ENCODE measurements around the gene TMEM198.

TMEM198 gene

GRCh38 chr2:219533930-219534661 lies 9.7 kb upstream of the TMEM198 start:
- no peak for TF ChIP-seq CTCF (IDR thresholded peaks at IDR 0.05; ENCODE audit: low read depth, low read length)
- no peak for DNase-seq (ENCODE audit: low read depth in 2 of 2)
- H3K4me3 ChIP-seq (replicated peaks in 1 of 2; ENCODE audit: low read depth in 2 of 2, low read length in 2 of 2), result no peak overlapping the region

GRCh38 chr2:219536425-219536824 lies 7.4 kb upstream of the TMEM198 start:
- DNase-seq (ENCODE audit: low read depth in 2 of 2), result no peak
- TF ChIP-seq CTCF (IDR thresholded peaks at IDR 0.05; ENCODE audit: low read depth, low read length), result no peak
- H3K4me3 ChIP-seq (replicated peaks in 1 of 2; ENCODE audit: low read depth in 2 of 2, low read length in 2 of 2), result no peak overlapping the region

- DNase-seq (ENCODE audit: low read depth in 2 of 2), result no peak
- TF ChIP-seq CTCF (IDR thresholded peaks at IDR 0.05; ENCODE audit: low read depth, low read length), result no peak
- no peak overlapping the region for H3K4me3 ChIP-seq (replicated peaks in 1 of 2; ENCODE audit: low read depth in 2 of 2, low read length in 2 of 2)
Measured at GRCh38 chr2:219536967-219537366, 6.9 kb upstream of the TMEM198 start.

GRCh38 chr2:219537657-219538488 lies 6.0 kb upstream of the TMEM198 start:
- peak; percentile 1 for TF ChIP-seq CTCF (IDR thresholded peaks at IDR 0.05; ENCODE audit: low read depth, low read length)
- H3K4me3 ChIP-seq (replicated peaks in 1 of 2; ENCODE audit: low read depth in 2 of 2, low read length in 2 of 2), result no peak overlapping the region
- peak in 1 of 2 donors; percentile 26 for DNase-seq (ENCODE audit: low read depth in 2 of 2)

GRCh38 chr2:219538504-219538951 lies 5.3 kb upstream of the TMEM198 start:
- no peak for TF ChIP-seq CTCF (IDR thresholded peaks at IDR 0.05; ENCODE audit: low read depth, low read length)
- peak in 1 of 2 donors; percentile 40 for DNase-seq (ENCODE audit: low read depth in 2 of 2)

GRCh38 chr2:219538956-219539788 lies 4.7 kb upstream of the TMEM198 start:
- no peak overlapping the region for H3K4me3 ChIP-seq (replicated peaks in 1 of 2; ENCODE audit: low read depth in 2 of 2, low read length in 2 of 2)
- no peak for DNase-seq (ENCODE audit: low read depth in 2 of 2)
- TF ChIP-seq CTCF (IDR thresholded peaks at IDR 0.05; ENCODE audit: low read depth, low read length), result no peak

More at GRCh38 chr2:219538504-219538951, 5.3 kb upstream of the TMEM198 start:
- no peak overlapping the region for H3K4me3 ChIP-seq (replicated peaks in 1 of 2; ENCODE audit: low read depth in 2 of 2, low read length in 2 of 2)
